Panc1 (cell line): ENCODE measurements around the gene PROKR2.

Experiments
- POLR2AphosphoS5 ChIP-seq: IDR thresholded peaks from 2 replicates; pipeline ENCODE4 v1.6.1; 2012; ENCODE audit warnings: mild to moderate bottlenecking, low read depth, low read length, moderate library complexity
- TF ChIP-seq, protein P1 (sequence below): fragments of 450-650 bp; IDR thresholded peaks from 2 replicates; pipeline ENCODE4 v1.5.1; 2017; ENCODE audit warnings: mild to moderate bottlenecking

DNA sequence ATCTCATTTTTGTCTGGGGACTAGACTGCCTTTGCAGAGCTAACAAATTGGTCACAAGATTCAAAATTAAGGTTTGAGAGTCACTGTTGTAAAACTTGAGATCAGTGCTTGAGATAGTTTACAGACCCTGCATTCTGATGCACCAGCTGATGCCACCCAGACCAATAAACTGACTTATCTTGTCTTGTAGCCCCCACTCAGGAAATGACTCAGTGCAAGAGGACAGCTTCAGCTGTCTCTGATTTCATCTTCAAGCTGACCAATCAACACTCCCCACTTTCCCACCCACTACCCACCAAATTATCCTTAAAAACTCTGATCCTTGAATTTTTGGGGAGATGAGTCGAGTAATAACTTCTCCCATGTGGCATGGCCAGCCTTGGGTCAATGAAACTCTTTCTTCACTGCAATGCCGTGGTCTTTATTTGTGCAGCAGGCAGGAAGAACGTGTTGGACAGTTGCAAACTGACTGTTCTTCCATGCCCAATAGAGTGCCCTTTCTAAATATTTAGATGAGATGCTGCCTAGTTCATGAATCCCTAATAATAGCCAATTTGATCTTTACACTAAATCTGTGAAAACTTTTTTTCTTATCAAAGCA, 48.3 kb upstream of the PROKR2 start:
- TF ChIP-seq, protein P1, sequence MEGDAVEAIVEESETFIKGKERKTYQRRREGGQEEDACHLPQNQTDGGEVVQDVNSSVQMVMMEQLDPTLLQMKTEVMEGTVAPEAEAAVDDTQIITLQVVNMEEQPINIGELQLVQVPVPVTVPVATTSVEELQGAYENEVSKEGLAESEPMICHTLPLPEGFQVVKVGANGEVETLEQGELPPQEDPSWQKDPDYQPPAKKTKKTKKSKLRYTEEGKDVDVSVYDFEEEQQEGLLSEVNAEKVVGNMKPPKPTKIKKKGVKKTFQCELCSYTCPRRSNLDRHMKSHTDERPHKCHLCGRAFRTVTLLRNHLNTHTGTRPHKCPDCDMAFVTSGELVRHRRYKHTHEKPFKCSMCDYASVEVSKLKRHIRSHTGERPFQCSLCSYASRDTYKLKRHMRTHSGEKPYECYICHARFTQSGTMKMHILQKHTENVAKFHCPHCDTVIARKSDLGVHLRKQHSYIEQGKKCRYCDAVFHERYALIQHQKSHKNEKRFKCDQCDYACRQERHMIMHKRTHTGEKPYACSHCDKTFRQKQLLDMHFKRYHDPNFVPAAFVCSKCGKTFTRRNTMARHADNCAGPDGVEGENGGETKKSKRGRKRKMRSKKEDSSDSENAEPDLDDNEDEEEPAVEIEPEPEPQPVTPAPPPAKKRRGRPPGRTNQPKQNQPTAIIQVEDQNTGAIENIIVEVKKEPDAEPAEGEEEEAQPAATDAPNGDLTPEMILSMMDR, result no peak
- no peak for TF ChIP-seq POLR2AphosphoS5
